Loucy (cell line): ENCODE measurements around the gene CFAP157.

Experiments used
- CTCF ChIP-seq: fragments of 200-600 bp; sonication (generic); conservative IDR thresholded peaks from 2 replicates; pipeline ENCODE4 v1.5.1; 2014; ENCODE audit warnings: mild to moderate bottlenecking, antibody characterized with exemption, low read length
- EZH2phosphoT487 ChIP-seq: fragments of 200-600 bp; IDR thresholded peaks from 2 replicates; pipeline ENCODE4 v1.6.1; 2018; ENCODE audit warnings: antibody characterized with exemption, mild to moderate bottlenecking, moderate library complexity, borderline replicate concordance

DNA sequence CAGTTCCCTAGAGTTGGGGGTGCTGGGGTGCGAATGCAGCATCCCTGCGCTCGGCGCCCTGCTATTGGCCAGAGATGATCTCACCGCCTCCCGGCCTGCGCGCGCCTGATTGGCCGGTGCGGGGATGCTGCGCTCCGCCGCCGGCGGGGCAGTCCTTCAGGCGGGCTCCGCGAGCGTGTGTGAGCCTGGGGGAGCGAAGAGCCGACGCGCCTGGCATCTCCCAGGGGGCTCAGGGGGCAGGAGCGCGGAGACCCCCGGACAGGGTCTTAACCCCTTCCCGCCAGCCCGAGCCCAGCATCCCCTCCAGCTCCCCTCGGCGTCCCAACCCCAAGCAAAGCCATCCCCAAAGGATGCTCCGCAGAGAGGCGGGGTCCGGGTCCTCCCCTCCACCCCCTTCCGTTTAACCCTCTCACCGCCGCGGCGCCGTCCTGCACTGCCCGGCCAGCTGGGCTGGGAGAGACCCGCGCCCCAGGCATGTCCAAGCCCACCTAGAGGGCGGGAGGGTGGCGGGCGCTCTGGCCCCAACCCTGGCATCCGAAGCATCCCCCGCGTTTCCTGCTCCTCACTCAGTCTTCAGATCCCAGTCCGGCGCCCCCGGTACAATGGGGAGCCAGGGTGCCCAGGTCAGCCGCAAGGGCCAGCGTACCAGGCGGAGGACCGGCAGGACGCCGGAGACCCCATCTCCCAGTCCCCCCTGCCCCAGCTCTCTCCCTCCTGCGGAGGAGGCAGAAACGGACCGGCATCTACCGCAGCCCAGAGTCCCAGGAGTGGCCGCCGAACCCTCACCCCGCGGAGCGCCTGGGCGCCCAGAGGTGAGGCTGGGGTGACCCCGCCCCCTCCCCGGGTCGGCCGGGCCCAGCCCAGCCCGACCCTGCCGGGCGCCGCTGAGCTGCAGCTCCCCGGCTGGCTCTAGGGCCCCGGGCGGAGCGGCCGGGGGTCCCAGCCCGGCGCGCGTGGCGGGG lies 47.6 kb downstream of the CFAP157 start:
- TF ChIP-seq CTCF, result no peak
- no peak for TF ChIP-seq EZH2phosphoT487
